Measurements from ENCODE around the gene NEURL1.

NEURL1 gene

DNA sequence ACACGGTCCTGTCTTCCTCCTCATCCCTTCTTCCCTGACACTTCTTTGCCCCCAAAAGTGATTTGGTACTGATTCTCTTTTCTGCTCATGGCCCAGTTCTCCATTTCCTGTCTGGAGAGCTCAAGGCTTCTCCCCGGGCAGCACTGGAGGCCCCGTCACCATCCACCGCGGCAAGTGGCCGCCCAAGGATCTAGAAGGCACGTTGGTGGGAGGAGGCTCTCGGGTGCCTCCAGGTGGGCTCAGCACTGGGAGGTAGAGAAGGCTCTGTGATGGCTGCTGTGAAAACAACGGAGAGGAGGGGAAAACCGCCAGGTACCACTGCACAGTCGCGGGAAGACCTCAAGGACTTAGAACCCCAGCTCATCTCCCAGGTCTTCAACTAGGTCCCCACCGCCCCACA is 134.4 kb downstream of the NEURL1 start:
- Histone ChIP-seq H3K4me2 (ENCODE audit: low read length, poor library complexity, severe bottlenecking) (no peak overlapping the region), H3K4ac (ENCODE audit: low read depth in 1 of 2, low read length in 2 of 2) (no peak overlapping the region), H3K27me3 (ENCODE audit: control insufficient read depth in 1 of 2, insufficient read depth in 1 of 2, low read length in 2 of 2) (no peaks in the 10 kb centered on the region), H3K9ac (ENCODE audit: low read length) (no peak overlapping the region), H2AK5ac (ENCODE audit: low read length, severe bottlenecking) (no peak overlapping the region), H4K91ac (ENCODE audit: low read length) (no peak overlapping the region), H2BK5ac (ENCODE audit: low read depth, low read length, poor library complexity, severe bottlenecking) (no peak overlapping the region), H3K4me3 (ENCODE audit: insufficient read depth in 1 of 2, low read depth in 1 of 2, low read length in 2 of 2) (no peak overlapping the region), H2BK120ac (ENCODE audit: low read depth, low read length) (no peak overlapping the region), H3K9me3 (ENCODE audit: control insufficient read depth, low read length) (no peaks in the 10 kb centered on the region), H3K27ac (ENCODE audit: low read length, poor library complexity, severe bottlenecking) (no peak overlapping the region), H3K14ac (ENCODE audit: low read length in 2 of 2) (no peak overlapping the region), H3K4me1 (ENCODE audit: control insufficient read depth, insufficient read depth, low read depth, low read length) (peaks cover 2% of the 10 kb centered on the region), H3K18ac (ENCODE audit: low read depth in 1 of 2, low read length in 2 of 2) (no peak overlapping the region), H2AFZ (ENCODE audit: low read depth, low read length) (no peak overlapping the region), H3K23ac (ENCODE audit: low read length in 2 of 2) (no peak overlapping the region), H2BK12ac (ENCODE audit: low read length in 2 of 2) (no peak overlapping the region), H3K36me3 (ENCODE audit: control insufficient read depth in 1 of 2, insufficient read depth in 2 of 2, low read depth in 1 of 2, low read length in 2 of 2) (peaks cover 29 to 85% of the 10 kb centered on the region in 2 experiments), H4K8ac (ENCODE audit: low read length) (no peak overlapping the region), H3K79me1 (replicated peaks; ENCODE audit: low read length, poor library complexity, severe bottlenecking) (no peaks in the 10 kb centered on the region), H2BK15ac (ENCODE audit: low read depth, poor library complexity, severe bottlenecking) (no peak overlapping the region)
- 95% methylated on average over 12 of the region's 13 CpGs for WGBS
- no peak for DNase-seq

DNA sequence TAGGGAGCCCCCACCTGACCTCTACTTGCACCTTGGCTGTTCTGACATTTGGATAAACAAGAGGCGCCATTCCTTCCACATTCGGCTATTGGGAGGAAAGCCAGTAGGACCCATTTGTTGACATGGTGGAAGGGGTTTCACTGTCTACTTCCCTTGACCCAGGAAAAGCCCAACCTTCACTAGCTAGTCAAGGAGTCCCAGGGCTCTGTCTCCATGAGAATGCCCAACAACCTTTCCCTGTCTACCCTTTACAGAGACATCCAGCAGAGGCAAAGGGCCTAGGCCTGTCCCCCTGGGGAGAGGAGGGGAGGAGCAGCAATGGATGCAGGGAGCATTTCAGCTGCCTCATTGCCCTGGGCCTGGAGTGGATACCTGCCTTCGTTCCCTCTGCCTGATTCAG is 136.1 kb downstream of the NEURL1 start:
- H2BK12ac ChIP-seq (ENCODE audit: low read length in 2 of 2) = no peak overlapping the region
- peaks cover 2% of the 10 kb centered on the region for H3K4me1 ChIP-seq (ENCODE audit: control insufficient read depth, insufficient read depth, low read depth, low read length)
- H3K36me3 ChIP-seq (ENCODE audit: control insufficient read depth in 1 of 2, insufficient read depth in 2 of 2, low read depth in 1 of 2, low read length in 2 of 2) = peaks cover 25 to 80% of the 10 kb centered on the region in 2 experiments
- no peak for DNase-seq
- no peak overlapping the region for H3K27ac ChIP-seq (ENCODE audit: low read length, poor library complexity, severe bottlenecking)
- no peaks in the 10 kb centered on the region for H3K79me1 ChIP-seq (replicated peaks; ENCODE audit: low read length, poor library complexity, severe bottlenecking)
- H3K4me2 ChIP-seq (ENCODE audit: low read length, poor library complexity, severe bottlenecking) = no peak overlapping the region
- H4K8ac ChIP-seq (ENCODE audit: low read length) = peak overlapping the region; percentile 12
- no peak overlapping the region for H3K23ac ChIP-seq (ENCODE audit: low read length in 2 of 2)
- peak overlapping the region in 1 of 2 experiments; percentile 14 for H3K14ac ChIP-seq (ENCODE audit: low read length in 2 of 2)
- no peak overlapping the region for H3K4ac ChIP-seq (ENCODE audit: low read depth in 1 of 2, low read length in 2 of 2)
- H2BK5ac ChIP-seq (ENCODE audit: low read depth, low read length, poor library complexity, severe bottlenecking) = no peak overlapping the region
- no peak overlapping the region for H2BK120ac ChIP-seq (ENCODE audit: low read depth, low read length)
- no peak overlapping the region for H3K9ac ChIP-seq (ENCODE audit: low read length)
- no peak overlapping the region for H3K18ac ChIP-seq (ENCODE audit: low read depth in 1 of 2, low read length in 2 of 2)
- 93% methylated on average over 3 of the region's 3 CpGs for WGBS
- H3K9me3 ChIP-seq (ENCODE audit: control insufficient read depth, low read length) = no peaks in the 10 kb centered on the region
- H2AFZ ChIP-seq (ENCODE audit: low read depth, low read length) = no peak overlapping the region
- H4K91ac ChIP-seq (ENCODE audit: low read length) = no peak overlapping the region
- no peak overlapping the region for H2BK15ac ChIP-seq (ENCODE audit: low read depth, poor library complexity, severe bottlenecking)
- H3K27me3 ChIP-seq (ENCODE audit: control insufficient read depth in 1 of 2, insufficient read depth in 1 of 2, low read length in 2 of 2) = no peaks in the 10 kb centered on the region
- H2AK5ac ChIP-seq (ENCODE audit: low read length, severe bottlenecking) = no peak overlapping the region
- H3K4me3 ChIP-seq (ENCODE audit: insufficient read depth in 1 of 2, low read depth in 1 of 2, low read length in 2 of 2) = no peak overlapping the region

- H3K9ac ChIP-seq (ENCODE audit: low read length) = no peak overlapping the region
- H4K8ac ChIP-seq (ENCODE audit: low read length) = peak overlapping the region; percentile 12
- no peak overlapping the region for H2BK5ac ChIP-seq (ENCODE audit: low read depth, low read length, poor library complexity, severe bottlenecking)
- no peak overlapping the region for H2BK120ac ChIP-seq (ENCODE audit: low read depth, low read length)
- H3K18ac ChIP-seq (ENCODE audit: low read depth in 1 of 2, low read length in 2 of 2) = no peak overlapping the region
- H3K23ac ChIP-seq (ENCODE audit: low read length in 2 of 2) = no peak overlapping the region
- H3K79me1 ChIP-seq (replicated peaks; ENCODE audit: low read length, poor library complexity, severe bottlenecking) = no peaks in the 10 kb centered on the region
- no peak overlapping the region for H3K4ac ChIP-seq (ENCODE audit: low read depth in 1 of 2, low read length in 2 of 2)
- WGBS = 72% methylated on average over 1 of the region's 1 CpG
- no peaks in the 10 kb centered on the region for H3K9me3 ChIP-seq (ENCODE audit: control insufficient read depth, low read length)
- peaks cover 2% of the 10 kb centered on the region for H3K4me1 ChIP-seq (ENCODE audit: control insufficient read depth, insufficient read depth, low read depth, low read length)
- peak; percentile 15 for DNase-seq
- no peak overlapping the region for H4K91ac ChIP-seq (ENCODE audit: low read length)
- peak overlapping the region; percentile 3 for H2BK15ac ChIP-seq (ENCODE audit: low read depth, poor library complexity, severe bottlenecking)
- H2BK12ac ChIP-seq (ENCODE audit: low read length in 2 of 2) = no peak overlapping the region
- H2AFZ ChIP-seq (ENCODE audit: low read depth, low read length) = no peak overlapping the region
- H3K4me2 ChIP-seq (ENCODE audit: low read length, poor library complexity, severe bottlenecking) = no peak overlapping the region
- H3K27ac ChIP-seq (ENCODE audit: low read length, poor library complexity, severe bottlenecking) = no peak overlapping the region
- no peak overlapping the region for H3K4me3 ChIP-seq (ENCODE audit: insufficient read depth in 1 of 2, low read depth in 1 of 2, low read length in 2 of 2)
- H2AK5ac ChIP-seq (ENCODE audit: low read length, severe bottlenecking) = no peak overlapping the region
- H3K14ac ChIP-seq (ENCODE audit: low read length in 2 of 2) = no peak overlapping the region
- H3K27me3 ChIP-seq (ENCODE audit: control insufficient read depth in 1 of 2, insufficient read depth in 1 of 2, low read length in 2 of 2) = no peaks in the 10 kb centered on the region
- H3K36me3 ChIP-seq (ENCODE audit: control insufficient read depth in 1 of 2, insufficient read depth in 2 of 2, low read depth in 1 of 2, low read length in 2 of 2) = peaks cover 21 to 76% of the 10 kb centered on the region in 2 experiments
These were observed 136.7 kb downstream of the NEURL1 start for GRCh38 chr10:103630156-103630555.

DNA sequence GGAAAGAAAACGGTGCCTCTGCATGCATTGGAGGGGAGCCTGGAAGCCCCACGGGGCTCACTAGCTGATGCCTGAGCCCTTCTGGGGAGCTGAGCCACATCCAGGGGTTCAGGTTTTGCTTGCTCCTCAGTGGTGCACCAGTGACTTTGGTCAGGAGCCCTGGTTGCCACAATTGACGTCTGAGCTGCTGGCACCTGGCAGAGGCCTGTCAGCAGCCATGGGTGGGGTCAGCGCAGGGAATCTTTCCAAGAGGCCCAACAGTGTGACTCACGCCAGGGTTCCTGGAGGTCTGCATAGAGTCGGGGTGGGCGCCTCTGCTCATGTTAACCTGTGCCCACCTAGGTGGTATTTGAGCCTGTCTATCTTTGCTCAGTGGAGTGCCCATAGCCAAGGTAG is 138.7 kb downstream of the NEURL1 start:
- Histone ChIP-seq H3K27ac (ENCODE audit: low read length, poor library complexity, severe bottlenecking) (no peak overlapping the region), H3K4me2 (ENCODE audit: low read length, poor library complexity, severe bottlenecking) (no peak overlapping the region), H3K18ac (ENCODE audit: low read depth in 1 of 2, low read length in 2 of 2) (no peak overlapping the region), H3K4me3 (ENCODE audit: insufficient read depth in 1 of 2, low read depth in 1 of 2, low read length in 2 of 2) (no peak overlapping the region), H2AFZ (ENCODE audit: low read depth, low read length) (no peak overlapping the region), H3K36me3 (ENCODE audit: control insufficient read depth in 1 of 2, insufficient read depth in 2 of 2, low read depth in 1 of 2, low read length in 2 of 2) (peaks cover 9 to 55% of the 10 kb centered on the region in 2 experiments), H3K9ac (ENCODE audit: low read length) (peak overlapping the region; percentile 22), H2BK120ac (ENCODE audit: low read depth, low read length) (no peak overlapping the region), H3K9me3 (ENCODE audit: control insufficient read depth, low read length) (no peaks in the 10 kb centered on the region), H2BK12ac (ENCODE audit: low read length in 2 of 2) (no peak overlapping the region), H3K4me1 (ENCODE audit: control insufficient read depth, insufficient read depth, low read depth, low read length) (peaks cover 4% of the 10 kb centered on the region), H3K23ac (ENCODE audit: low read length in 2 of 2) (no peak overlapping the region), H2BK5ac (ENCODE audit: low read depth, low read length, poor library complexity, severe bottlenecking) (no peak overlapping the region), H4K91ac (ENCODE audit: low read length) (no peak overlapping the region), H3K4ac (ENCODE audit: low read depth in 1 of 2, low read length in 2 of 2) (no peak overlapping the region), H3K27me3 (ENCODE audit: control insufficient read depth in 1 of 2, insufficient read depth in 1 of 2, low read length in 2 of 2) (no peaks in the 10 kb centered on the region), H2BK15ac (ENCODE audit: low read depth, poor library complexity, severe bottlenecking) (no peak overlapping the region), H3K79me1 (replicated peaks; ENCODE audit: low read length, poor library complexity, severe bottlenecking) (peaks cover 4% of the 10 kb centered on the region), H2AK5ac (ENCODE audit: low read length, severe bottlenecking) (no peak overlapping the region), H4K8ac (ENCODE audit: low read length) (no peak overlapping the region), H3K14ac (ENCODE audit: low read length in 2 of 2) (no peak overlapping the region)
- WGBS = 89% methylated on average over 7 of the region's 7 CpGs
- DNase-seq = no peak
